HepG2 (cell line): ENCODE data around the gene PLB1. TPM values are rescaled to one million over a fixed set of nuclear protein-coding genes. Genes with fewer than 3 reads are reported as not detected.

ENCODE experiments used
- BCL3 ChIP-seq: sonication (generic); formaldehyde crosslinking; IDR thresholded peaks from 2 replicates; pipeline ENCODE4 v1.5.1; 2020; ENCODE audit warnings: mild to moderate bottlenecking, missing genetic modification reagents, moderate library complexity
- BHLHE40 ChIP-seq: IDR thresholded peaks from 2 replicates; pipeline ENCODE4 v1.6.1; 2011; ENCODE audit warnings: low read length, improper control_type of control experiment
- CBX2 ChIP-seq, 2 experiments: fragments of 200-600 bp in 1 of 2; sonication (generic); formaldehyde crosslinking in 1 of 2; IDR thresholded peaks; 2 replicates each; pipeline versions ENCODE4 v1.7.0 to v1.8.1; 2018 to 2022; ENCODE audit warnings: low read depth in 2 of 2, low read length in 1 of 2, mild to moderate bottlenecking in 1 of 2, missing genetic modification reagents in 1 of 2
- GLI4 ChIP-seq: sonication (generic); formaldehyde crosslinking; IDR thresholded peaks from 2 replicates; pipeline ENCODE4 v1.5.1; 2020; ENCODE audit warnings: missing genetic modification reagents, mild to moderate bottlenecking, moderate library complexity, borderline replicate concordance
- HNF4G ChIP-seq, 2 experiments: sonication (generic) in 1 of 2; formaldehyde crosslinking in 1 of 2; IDR thresholded peaks; 2 replicates each; pipeline versions ENCODE4 v1.4.0 to v1.6.1; 2011 to 2020; ENCODE audit warnings: borderline replicate concordance in 2 of 2, low read depth in 2 of 2, mild to moderate bottlenecking in 2 of 2, low read length in 1 of 2, missing genetic modification reagents in 1 of 2, moderate library complexity in 1 of 2
- IRX3 ChIP-seq: sonication (generic); formaldehyde crosslinking; IDR thresholded peaks from 2 replicates; pipeline ENCODE4 v1.8.1; 2023; ENCODE audit warnings: mild to moderate bottlenecking, low read depth, missing genetic modification reagents, borderline replicate concordance
- KDM4B ChIP-seq: sonication (generic); formaldehyde crosslinking; IDR thresholded peaks from 2 replicates; pipeline ENCODE4 v1.4.0; 2020; ENCODE audit warnings: missing genetic modification reagents
- KLF13 ChIP-seq: sonication (generic); formaldehyde crosslinking; IDR thresholded peaks from 2 replicates; pipeline ENCODE4 v1.4.0; 2020; ENCODE audit warnings: mild to moderate bottlenecking, missing genetic modification reagents
- KMT2A ChIP-seq: sonication (generic); formaldehyde crosslinking; IDR thresholded peaks from 2 replicates; pipeline ENCODE4 v1.4.0; 2020; ENCODE audit warnings: missing genetic modification reagents
- PHF8 ChIP-seq: sonication (generic); formaldehyde crosslinking; IDR thresholded peaks from 2 replicates; pipeline ENCODE4 v1.5.0; 2020; ENCODE audit warnings: missing genetic modification reagents
- RBM39 ChIP-seq: fragments of 200-400 bp; formaldehyde crosslinking; IDR thresholded peaks from one replicate; pipeline ENCODE4 v1.6.1; 2018; ENCODE audit warnings: antibody characterized with exemption, mild to moderate bottlenecking, low read depth, low read length; ENCODE audit not compliant: poor library complexity, severe bottlenecking
- SPEN ChIP-seq: sonication (generic); formaldehyde crosslinking; IDR thresholded peaks from 2 replicates; pipeline ENCODE4 v1.5.1; 2020; ENCODE audit warnings: low read depth, mild to moderate bottlenecking, missing genetic modification reagents
- TERF1 ChIP-seq: sonication (generic); formaldehyde crosslinking; IDR thresholded peaks from 2 replicates; pipeline ENCODE4 v1.8.0; 2022; ENCODE audit warnings: mild to moderate bottlenecking, missing genetic modification reagents, moderate library complexity
- U2AF2 ChIP-seq: fragments of 200-400 bp; formaldehyde crosslinking; IDR thresholded peaks from 2 replicates; pipeline ENCODE4 v1.6.1; 2017; ENCODE audit warnings: low read depth, mild to moderate bottlenecking, low read length
- ZBED4 ChIP-seq: sonication (generic); formaldehyde crosslinking; IDR thresholded peaks from 2 replicates; pipeline ENCODE4 v1.4.0; 2020; ENCODE audit warnings: missing genetic modification reagents, borderline replicate concordance
- ZFP62 ChIP-seq: sonication (generic); formaldehyde crosslinking; IDR thresholded peaks from 2 replicates; pipeline ENCODE4 v1.4.0; 2020; ENCODE audit warnings: missing genetic modification reagents
- ZNF235 ChIP-seq: sonication (generic); formaldehyde crosslinking; IDR thresholded peaks from 2 replicates; pipeline ENCODE4 v1.8.1; 2023; ENCODE audit warnings: mild to moderate bottlenecking, missing genetic modification reagents, borderline replicate concordance
- ZNF292 ChIP-seq: sonication (generic); formaldehyde crosslinking; IDR thresholded peaks from 2 replicates; pipeline ENCODE4 v1.8.1; 2022; ENCODE audit warnings: mild to moderate bottlenecking, low read depth, missing genetic modification reagents, borderline replicate concordance
- ZNF414 ChIP-seq: sonication (generic); formaldehyde crosslinking; IDR thresholded peaks from 2 replicates; pipeline ENCODE4 v1.5.0; 2020; ENCODE audit warnings: missing genetic modification reagents
- ZNF451 ChIP-seq: sonication (generic); formaldehyde crosslinking; IDR thresholded peaks from 2 replicates; pipeline ENCODE4 v1.5.0; 2020; ENCODE audit warnings: mild to moderate bottlenecking, missing genetic modification reagents
- ZNF580 ChIP-seq: IDR thresholded peaks from 2 replicates; pipeline ENCODE4 v1.6.1; 2016; ENCODE audit warnings: low read depth, borderline replicate concordance
- ZNF678 ChIP-seq: sonication (generic); formaldehyde crosslinking; IDR thresholded peaks from 2 replicates; pipeline ENCODE4 v1.4.0; 2020; ENCODE audit warnings: mild to moderate bottlenecking, missing genetic modification reagents
- polyA plus RNA-seq, 8 experiments: library from polyadenylated mRNA; depleted of rRNA in 3 of 8; stranded (reverse) in 7 of 8; unstranded in 1 of 8; fragments of >200 nt; fragmentation: Illumina TruSeq in 4 of 8; extraction: Trizol in 4 of 8; gene quantifications; 2 replicates each; pipeline versions ENCODE4 v1.2.1 to v1.2.3, GENCODE V29; 2011 to 2016; ENCODE audit warnings: low read depth in 4 of 8, missing spikeins in 1 of 8, mixed read lengths in 1 of 8; ENCODE audit not compliant: insufficient read depth in 1 of 8
- total RNA-seq, 5 experiments: library from RNA; depleted of rRNA; stranded (reverse); fragments of >200 nt; fragmentation: Illumina TruSeq; extraction: Trizol; gene quantifications; 2 replicates each; pipeline ENCODE4 v1.2.3, GENCODE V29; 2016; ENCODE audit warnings: low read depth in 1 of 5

The PLB1 gene
- total and polyA plus RNA-seq, 2 of the 13 experiments (the other 11 are each of a cell fraction or from before 2014, with no cell fraction given): 0.20 to 1.8 TPM

- TF ChIP-seq HNF4G (IDR thresholded peaks at IDR 0.05; ENCODE audit: borderline replicate concordance, low read depth, low read length) (no peak), HNF4G (CRISPR knock-in tag; IDR thresholded peaks at IDR 0.05; ENCODE audit: borderline replicate concordance, low read depth) (peak; percentile 26; the same call in 1 of the 2 replicates), SPEN (CRISPR knock-in tag) (no peak), ZNF580 (peak; percentile 37; the same call in 1 of the 2 replicates), TERF1 (CRISPR knock-in tag) (no peak), IRX3 (CRISPR knock-in tag) (no peak), ZNF678 (no peak), U2AF2 (no peak), RBM39 (no peak), ZNF292 (CRISPR knock-in tag) (no peak), ZBED4 (0 out of 2 replicates have a peak, but pooled peaks have one; percentile 60), CBX2 (IDR thresholded peaks at IDR 0.05; ENCODE audit: low read depth, low read length) (no peak), CBX2 (CRISPR knock-in tag; IDR thresholded peaks at IDR 0.05; ENCODE audit: low read depth) (no peak), ZFP62 (CRISPR knock-in tag) (no peak), BHLHE40 (peak; percentile 72), ZNF414 (no peak), ZNF451 (CRISPR knock-in tag) (no peak), BCL3 (CRISPR knock-in tag) (no peak), KLF13 (CRISPR knock-in tag) (no peak), KMT2A (CRISPR knock-in tag) (0 out of 2 replicates have a peak, but pooled peaks have one; percentile 56), GLI4 (CRISPR knock-in tag) (no peak), PHF8 (CRISPR knock-in tag) (peak; percentile 50), KDM4B (CRISPR knock-in tag) (0 out of 2 replicates have a peak, but pooled peaks have one; percentile 46), ZNF235 (CRISPR knock-in tag) (peak; percentile 55; the same call in 1 of the 2 replicates)
Measured at GRCh38 chr2:28566521-28567041, 70.7 kb downstream of the PLB1 start (continued).
